BLaER1 treated with 17β-estradiol and CSF1 and Interleukin-3, amounts not matched to agents 10 nM and 100 nM (cell line): Measurements from ENCODE around the gene RPUSD1.

Experiments used
- H3K27ac ChIP-seq, 11 experiments: shearing (Covaris generic); formaldehyde crosslinking; 2 replicates each; pipeline ENCODE4 v1.8.1; 2022
- H3K27me3 ChIP-seq, 11 experiments: shearing (Covaris generic); formaldehyde crosslinking; 2 replicates each; pipeline ENCODE4 v1.8.1; 2022
- H3K36me3 ChIP-seq, 11 experiments: shearing (Covaris generic); formaldehyde crosslinking; 2 replicates each; pipeline ENCODE4 v1.8.1; 2022
- H3K4me1 ChIP-seq, 10 experiments: shearing (Covaris generic); formaldehyde crosslinking; 2 replicates each; pipeline ENCODE4 v1.8.1; 2022
- H3K4me2 ChIP-seq, 11 experiments: shearing (Covaris generic); formaldehyde crosslinking; 2 replicates each; pipeline ENCODE4 v1.8.1; 2022
- H3K4me3 ChIP-seq, 10 experiments: shearing (Covaris generic); formaldehyde crosslinking; 2 replicates each; pipeline ENCODE4 v1.8.1; 2022
- H3K9ac ChIP-seq, 11 experiments: shearing (Covaris generic); formaldehyde crosslinking; 2 replicates each; pipeline ENCODE4 v1.8.1; 2022
- H3K9me3 ChIP-seq, 11 experiments: shearing (Covaris generic); formaldehyde crosslinking; replicated peaks in 1 of 11; 2 replicates each; pipeline ENCODE4 v1.8.1; 2022
- H4K20me1 ChIP-seq, 11 experiments: shearing (Covaris generic); formaldehyde crosslinking; 2 replicates each; pipeline ENCODE4 v1.8.1; 2022
- Cebpa-rat ChIP-seq, 11 experiments: shearing (Covaris generic); IDR thresholded peaks; 2 replicates each; pipeline ENCODE4 v1.8.1; 2022

RPUSD1 gene

GRCh38 chr16:794853-795466 is 6.8 kb upstream of the RPUSD1 start:
- Histone ChIP-seq H4K20me1 (peaks cover 0 to 85% (median 28%) of the 10 kb centered on the region in 11 experiments; a peak in 17 of 22 replicates), H3K4me3 (no peak overlapping the region), H3K27ac (no peak overlapping the region), H3K36me3 (peaks cover 0 to 78% (median 58%) of the 10 kb centered on the region in 11 experiments; a peak in 21 of 22 replicates), H3K9ac (no peak overlapping the region), H3K9me3 (no peaks in the 10 kb centered on the region), H3K4me1 (peaks cover 0 to 9% (median 3%) of the 10 kb centered on the region in 10 experiments; a peak in 10 of 20 replicates), H3K4me2 (no peak overlapping the region), H3K27me3 (peaks cover 13 to 23% (median 18%) of the 10 kb centered on the region in 11 experiments)
- no peak for TF ChIP-seq Cebpa-rat (IDR thresholded peaks at IDR 0.05)

- peaks cover 6 to 16% (median 11%) of the 10 kb centered on the region in 11 experiments for H3K27me3 ChIP-seq
- no peak overlapping the region for H3K27ac ChIP-seq
- H3K4me3 ChIP-seq, result no peak overlapping the region
- peaks cover 6 to 16% (median 9%) of the 10 kb centered on the region in 10 experiments for H3K4me1 ChIP-seq
- peaks cover 0 to 84% (median 60%) of the 10 kb centered on the region in 11 experiments; a peak in 21 of 22 replicates for H3K36me3 ChIP-seq
- no peaks in the 10 kb centered on the region for H3K9me3 ChIP-seq
- no peak for TF ChIP-seq Cebpa-rat (IDR thresholded peaks at IDR 0.05)
- no peak overlapping the region for H3K9ac ChIP-seq
- peaks cover 0 to 87% (median 31%) of the 10 kb centered on the region in 11 experiments; a peak in 18 of 22 replicates for H4K20me1 ChIP-seq
- no peak overlapping the region for H3K4me2 ChIP-seq
These were observed 6.1 kb upstream of the RPUSD1 start for GRCh38 chr16:794091-794822.

- H3K27ac ChIP-seq, result no peak overlapping the region
- no peak for TF ChIP-seq Cebpa-rat (IDR thresholded peaks at IDR 0.05)
- no peak overlapping the region for H3K4me3 ChIP-seq
- no peaks in the 10 kb centered on the region for H3K9me3 ChIP-seq
- peaks cover 0 to 8% (median 3%) of the 10 kb centered on the region in 11 experiments; a peak in 15 of 22 replicates for H3K27me3 ChIP-seq
- no peak overlapping the region for H3K4me2 ChIP-seq
- H4K20me1 ChIP-seq, result peaks cover 0 to 86% (median 30%) of the 10 kb centered on the region in 11 experiments; a peak in 17 of 22 replicates
- H3K36me3 ChIP-seq, result peaks cover 0 to 84% (median 60%) of the 10 kb centered on the region in 11 experiments; a peak in 21 of 22 replicates
- peaks cover 10 to 22% (median 15%) of the 10 kb centered on the region in 10 experiments for H3K4me1 ChIP-seq
- no peak overlapping the region for H3K9ac ChIP-seq
These were observed 5.2 kb upstream of the RPUSD1 start for GRCh38 chr16:793414-793813.

- Histone ChIP-seq H3K27me3 (no peaks in the 10 kb centered on the region), H3K36me3 (peaks cover 0 to 77% (median 56%) of the 10 kb centered on the region in 11 experiments; a peak in 21 of 22 replicates), H3K9ac (no peak overlapping the region), H3K4me1 (peaks cover 13 to 25% (median 18%) of the 10 kb centered on the region in 10 experiments), H3K4me2 (no peak overlapping the region), H3K27ac (no peak overlapping the region), H3K4me3 (no peak overlapping the region), H3K9me3 (no peaks in the 10 kb centered on the region), H4K20me1 (peaks cover 0 to 85% (median 37%) of the 10 kb centered on the region in 11 experiments; a peak in 20 of 22 replicates)
- TF ChIP-seq Cebpa-rat (IDR thresholded peaks at IDR 0.05), result no peak
These were observed 4.2 kb upstream of the RPUSD1 start for GRCh38 chr16:792221-792995.

- Histone ChIP-seq H3K27me3 (no peaks in the 10 kb centered on the region), H4K20me1 (peaks cover 0 to 88% (median 49%) of the 10 kb centered on the region in 11 experiments; a peak in 21 of 22 replicates), H3K9me3 (no peaks in the 10 kb centered on the region), H3K27ac (no peak overlapping the region), H3K4me1 (peaks cover 25 to 33% (median 29%) of the 10 kb centered on the region in 10 experiments), H3K4me2 (peak overlapping the region in 1 of 11 experiments; percentile 3; a peak in 1 of 22 replicates), H3K36me3 (peaks cover 6 to 76% (median 59%) of the 10 kb centered on the region in 11 experiments; a peak in 21 of 22 replicates), H3K9ac (no peak overlapping the region), H3K4me3 (no peak overlapping the region)
- no peak for TF ChIP-seq Cebpa-rat (IDR thresholded peaks at IDR 0.05)
These were observed 3.0 kb upstream of the RPUSD1 start for GRCh38 chr16:791131-791530.

- peaks cover 4 to 93% (median 54%) of the 10 kb centered on the region in 11 experiments; a peak in 21 of 22 replicates for H4K20me1 ChIP-seq
- peak overlapping the region in 10 of 11 experiments; percentile 75 to 90 (median 87); a peak in 11 of 22 replicates for H3K9ac ChIP-seq
- no peak overlapping the region for H3K27ac ChIP-seq
- H3K36me3 ChIP-seq, result peaks cover 10 to 80% (median 59%) of the 10 kb centered on the region in 11 experiments; a peak in 21 of 22 replicates
- no peak for TF ChIP-seq Cebpa-rat (IDR thresholded peaks at IDR 0.05)
- peak overlapping the region in 3 of 10 experiments; percentile 73 to 94 (median 92); a peak in 2 of 20 replicates for H3K4me3 ChIP-seq
- H3K4me2 ChIP-seq, result peak overlapping the region in 9 of 11 experiments; percentile 83 to 100 (median 99); a peak in 15 of 22 replicates
- peaks cover 31 to 44% (median 38%) of the 10 kb centered on the region in 10 experiments for H3K4me1 ChIP-seq
- H3K27me3 ChIP-seq, result no peaks in the 10 kb centered on the region
- no peaks in the 10 kb centered on the region for H3K9me3 ChIP-seq
These were observed 1.9 kb upstream of the RPUSD1 start for GRCh38 chr16:790086-790485.

GRCh38 chr16:789191-789850 is 1.1 kb upstream of the RPUSD1 start:
- H3K9me3 ChIP-seq, result no peaks in the 10 kb centered on the region
- peak overlapping the region; percentile 67 to 100 (median 84) for H3K4me3 ChIP-seq
- peak overlapping the region; percentile 75 to 90 (median 87) for H3K9ac ChIP-seq
- H3K4me2 ChIP-seq, result peak overlapping the region; percentile 83 to 100 (median 99)
- H3K4me1 ChIP-seq, result peaks cover 31 to 49% (median 41%) of the 10 kb centered on the region in 10 experiments
- H4K20me1 ChIP-seq, result peaks cover 6 to 94% (median 62%) of the 10 kb centered on the region in 11 experiments; a peak in 21 of 22 replicates
- peaks cover 10 to 80% (median 60%) of the 10 kb centered on the region in 11 experiments; a peak in 21 of 22 replicates for H3K36me3 ChIP-seq
- no peak for TF ChIP-seq Cebpa-rat (IDR thresholded peaks at IDR 0.05)
- H3K27me3 ChIP-seq, result no peaks in the 10 kb centered on the region
- H3K27ac ChIP-seq, result peak overlapping the region in 9 of 11 experiments; percentile 61 to 80 (median 77); a peak in 18 of 22 replicates
